Mucosa of stomach (tissue), 1 donor: ENCODE measurements around the gene OR2H2.
A peak's percentile ranks its signal among the peaks of the same experiment; 100 is the strongest.

ENCODE experiments used
- H3K27me3 ChIP-seq: one replicate; pipeline ENCODE4 v1.7.0; 2013; ENCODE audit warnings: mild to moderate bottlenecking, low read length; ENCODE audit not compliant: control insufficient read depth, insufficient read depth
- H3K36me3 ChIP-seq: one replicate; pipeline ENCODE4 v1.7.0; 2013; ENCODE audit warnings: low read length; ENCODE audit not compliant: control insufficient read depth, insufficient read depth
- H3K4me1 ChIP-seq: one replicate; pipeline ENCODE4 v1.7.0; 2013; ENCODE audit warnings: mild to moderate bottlenecking, low read length; ENCODE audit not compliant: control insufficient read depth, insufficient read depth
- H3K4me3 ChIP-seq: one replicate; pipeline ENCODE4 v1.7.0; 2013; ENCODE audit warnings: low read length
- H3K9ac ChIP-seq: one replicate; pipeline ENCODE4 v1.7.0; 2013; ENCODE audit warnings: mild to moderate bottlenecking, low read length, moderate library complexity
- H3K9me3 ChIP-seq: one replicate; pipeline ENCODE4 v1.7.0; 2013; ENCODE audit warnings: mild to moderate bottlenecking, low read length, moderate library complexity; ENCODE audit not compliant: control insufficient read depth
- donor health status: Pancreatic carcinoma.

OR2H2 gene

DNA sequence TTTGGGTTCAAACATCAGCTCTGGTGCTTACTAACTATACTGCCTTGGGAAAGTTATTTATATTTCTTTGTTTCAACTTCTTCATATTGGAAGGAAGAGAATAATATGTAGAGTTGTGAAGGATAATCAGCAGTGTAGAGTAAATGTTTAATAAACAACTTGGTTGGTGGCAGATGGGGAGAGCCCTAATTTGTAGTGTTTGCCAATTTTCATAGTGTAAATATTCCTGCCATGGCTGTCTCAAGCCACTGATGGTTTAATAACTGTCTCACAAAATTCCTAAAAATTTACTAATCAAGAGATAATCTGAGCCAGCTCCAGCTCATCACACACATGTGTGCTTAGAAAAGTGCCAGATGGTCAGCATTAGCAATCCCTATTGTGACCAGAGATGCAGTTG, at the start of gene OR2H2:
TSS of gene OR2H2 (plus strand) at position 301 of the 400 bp plus-strand sequence. CDS start 2,824 bp downstream, outside the sequence.
- no peaks in the 10 kb centered on the region for H3K9me3 ChIP-seq
- no peaks in the 10 kb centered on the region for H3K4me1 ChIP-seq
- H3K9ac ChIP-seq, result no peak within 1 kb of the TSS
- H3K36me3 ChIP-seq, result no peaks in the 10 kb centered on the region
- H3K4me3 ChIP-seq, result no peak within 1 kb of the TSS
- H3K27me3 ChIP-seq, result no peaks in the 10 kb centered on the region

DNA sequence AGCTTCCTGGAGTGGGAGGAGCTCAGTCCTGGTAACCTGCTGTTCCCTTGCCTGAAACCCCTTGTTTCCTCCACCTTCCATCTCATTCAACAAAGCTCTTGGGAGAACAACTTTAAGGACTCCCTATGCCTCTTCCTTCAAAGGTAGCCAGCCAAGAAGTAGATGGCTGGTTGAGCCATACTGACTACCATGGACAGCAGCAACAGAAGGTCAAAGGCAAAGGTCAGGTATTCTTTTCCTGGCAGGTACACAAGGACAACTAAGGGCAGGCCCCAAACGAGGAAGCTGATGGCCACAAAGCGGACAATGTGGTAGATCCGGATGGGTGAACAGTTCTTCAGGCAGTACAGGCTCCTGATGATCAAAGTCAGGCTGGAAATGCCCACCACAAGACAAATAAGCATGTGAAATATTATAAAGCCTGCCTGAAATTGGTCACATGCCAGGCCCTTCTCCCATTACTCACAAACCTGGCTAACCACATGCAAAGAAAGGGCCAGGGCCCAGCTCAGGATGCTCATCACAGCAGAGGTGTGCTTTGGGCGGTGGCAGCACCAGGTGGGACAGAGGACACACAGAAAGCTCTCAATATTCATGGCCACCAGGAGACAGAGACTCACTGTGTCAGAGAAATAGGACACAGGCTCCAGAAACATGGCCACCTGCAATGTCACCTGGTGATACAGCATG, 47.1 kb upstream of the OR2H2 start:
- Histone ChIP-seq H3K4me3 (no peak overlapping the region), H3K4me1 (no peaks in the 10 kb centered on the region), H3K9me3 (no peaks in the 10 kb centered on the region), H3K36me3 (no peaks in the 10 kb centered on the region), H3K9ac (no peak overlapping the region), H3K27me3 (peaks cover 5% of the 10 kb centered on the region)

DNA sequence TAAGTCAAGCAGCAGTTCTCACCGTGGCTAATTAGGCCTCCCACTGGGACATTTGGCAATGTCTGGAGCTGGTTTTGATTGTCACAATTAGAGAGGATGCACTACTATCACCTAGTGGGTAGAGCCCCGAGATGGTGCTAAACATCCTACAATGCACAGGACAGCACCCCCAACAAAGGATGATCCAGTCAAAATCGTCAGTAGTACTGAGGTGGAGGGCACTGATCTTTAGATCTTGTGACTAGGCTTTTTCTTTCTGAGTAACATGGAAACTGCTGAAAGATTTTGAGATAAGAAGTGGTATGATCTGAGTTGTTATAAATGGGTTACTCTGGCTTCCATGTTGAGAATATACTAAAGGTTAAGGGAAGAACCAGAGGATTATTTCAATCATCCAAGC, 37.3 kb upstream of the OR2H2 start:
- Histone ChIP-seq H3K9ac (no peak overlapping the region), H3K27me3 (peaks cover 6% of the 10 kb centered on the region), H3K9me3 (no peaks in the 10 kb centered on the region), H3K36me3 (no peaks in the 10 kb centered on the region), H3K4me3 (no peak overlapping the region), H3K4me1 (no peaks in the 10 kb centered on the region)

DNA sequence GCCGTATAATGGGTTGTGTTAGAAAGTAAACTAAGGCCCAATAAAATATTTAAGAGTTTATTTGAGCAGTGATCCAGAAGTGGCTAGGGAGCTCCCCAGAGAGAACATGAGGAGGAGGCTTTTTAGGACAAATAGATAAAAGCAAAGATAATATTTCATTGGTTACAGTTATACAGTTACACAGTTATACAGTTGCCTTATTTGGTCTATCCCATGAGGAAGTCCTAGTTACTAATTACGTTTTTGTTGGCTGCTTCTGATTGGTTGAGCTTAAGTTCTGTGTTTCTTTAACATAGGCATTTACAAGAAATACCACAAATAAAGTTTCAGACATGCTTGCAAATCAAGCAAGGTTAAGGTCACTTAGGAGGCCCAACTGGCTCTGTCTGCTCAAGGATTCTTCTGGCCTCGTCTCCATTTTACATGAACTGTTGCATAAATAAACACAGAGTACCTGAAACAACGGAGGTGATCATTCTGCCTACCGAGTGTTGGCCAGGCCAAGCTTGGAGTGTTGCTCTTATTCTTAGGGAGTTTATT, 32.3 kb upstream of the OR2H2 start:
- H3K9me3 ChIP-seq, result no peaks in the 10 kb centered on the region
- H3K36me3 ChIP-seq, result no peaks in the 10 kb centered on the region
- H3K4me3 ChIP-seq, result no peak overlapping the region
- H3K4me1 ChIP-seq, result peaks cover 12% of the 10 kb centered on the region
- peaks cover 24% of the 10 kb centered on the region for H3K27me3 ChIP-seq
- H3K9ac ChIP-seq, result no peak overlapping the region

DNA sequence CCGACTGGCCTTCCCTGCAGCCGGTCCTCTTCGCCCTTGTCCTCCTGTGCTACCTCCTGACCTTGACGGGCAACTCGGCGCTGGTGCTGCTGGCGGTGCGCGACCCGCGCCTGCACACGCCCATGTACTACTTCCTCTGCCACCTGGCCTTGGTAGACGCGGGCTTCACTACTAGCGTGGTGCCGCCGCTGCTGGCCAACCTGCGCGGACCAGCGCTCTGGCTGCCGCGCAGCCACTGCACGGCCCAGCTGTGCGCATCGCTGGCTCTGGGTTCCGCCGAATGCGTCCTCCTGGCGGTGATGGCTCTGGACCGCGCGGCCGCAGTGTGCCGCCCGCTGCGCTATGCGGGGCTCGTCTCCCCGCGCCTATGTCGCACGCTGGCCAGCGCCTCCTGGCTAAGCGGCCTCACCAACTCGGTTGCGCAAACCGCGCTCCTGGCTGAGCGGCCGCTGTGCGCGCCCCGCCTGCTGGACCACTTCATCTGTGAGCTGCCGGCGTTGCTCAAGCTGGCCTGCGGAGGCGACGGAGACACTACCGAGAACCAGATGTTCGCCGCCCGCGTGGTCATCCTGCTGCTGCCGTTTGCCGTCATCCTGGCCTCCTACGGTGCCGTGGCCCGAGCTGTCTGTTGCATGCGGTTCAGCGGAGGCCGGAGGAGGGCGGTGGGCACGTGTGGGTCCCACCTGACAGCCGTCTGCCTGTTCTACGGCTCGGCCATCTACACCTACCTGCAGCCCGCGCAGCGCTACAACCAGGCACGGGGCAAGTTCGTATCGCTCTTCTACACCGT, 31.5 kb upstream of the OR2H2 start:
- peaks cover 12% of the 10 kb centered on the region for H3K4me1 ChIP-seq
- no peaks in the 10 kb centered on the region for H3K36me3 ChIP-seq
- peaks cover 24% of the 10 kb centered on the region for H3K27me3 ChIP-seq
- no peaks in the 10 kb centered on the region for H3K9me3 ChIP-seq
- peak overlapping the region; percentile 15 for H3K4me3 ChIP-seq
- no peak overlapping the region for H3K9ac ChIP-seq

DNA sequence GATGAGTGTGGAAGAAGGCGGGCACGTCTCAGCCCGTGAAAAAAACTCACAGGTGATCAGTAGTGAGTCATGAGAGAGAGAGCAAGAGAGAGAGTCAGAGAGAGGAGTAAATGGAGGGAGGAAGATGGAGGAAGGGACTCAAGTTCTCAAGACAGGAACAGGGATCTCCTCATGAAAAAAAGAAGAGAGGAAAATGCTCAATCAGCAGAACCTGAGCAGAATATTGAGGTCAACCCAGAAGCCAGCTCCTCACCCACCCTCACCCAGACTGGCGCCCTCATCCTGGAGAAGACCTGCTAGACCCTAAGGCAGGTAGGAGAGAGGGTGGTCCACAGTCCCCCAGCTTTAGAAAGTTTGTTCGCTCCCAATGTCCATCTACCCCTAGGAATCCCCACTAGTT, 30.2 kb upstream of the OR2H2 start:
- no peaks in the 10 kb centered on the region for H3K36me3 ChIP-seq
- H3K27me3 ChIP-seq, result peaks cover 24% of the 10 kb centered on the region
- H3K4me1 ChIP-seq, result peaks cover 12% of the 10 kb centered on the region
- no peak overlapping the region for H3K4me3 ChIP-seq
- no peak overlapping the region for H3K9ac ChIP-seq
- no peaks in the 10 kb centered on the region for H3K9me3 ChIP-seq

GRCh38 chr6:29557320-29557719, 27.6 kb upstream of the OR2H2 start:
- Histone ChIP-seq H3K4me1 (peaks cover 12% of the 10 kb centered on the region), H3K36me3 (no peaks in the 10 kb centered on the region), H3K9ac (no peak overlapping the region), H3K27me3 (peaks cover 24% of the 10 kb centered on the region), H3K4me3 (no peak overlapping the region), H3K9me3 (no peaks in the 10 kb centered on the region)

DNA sequence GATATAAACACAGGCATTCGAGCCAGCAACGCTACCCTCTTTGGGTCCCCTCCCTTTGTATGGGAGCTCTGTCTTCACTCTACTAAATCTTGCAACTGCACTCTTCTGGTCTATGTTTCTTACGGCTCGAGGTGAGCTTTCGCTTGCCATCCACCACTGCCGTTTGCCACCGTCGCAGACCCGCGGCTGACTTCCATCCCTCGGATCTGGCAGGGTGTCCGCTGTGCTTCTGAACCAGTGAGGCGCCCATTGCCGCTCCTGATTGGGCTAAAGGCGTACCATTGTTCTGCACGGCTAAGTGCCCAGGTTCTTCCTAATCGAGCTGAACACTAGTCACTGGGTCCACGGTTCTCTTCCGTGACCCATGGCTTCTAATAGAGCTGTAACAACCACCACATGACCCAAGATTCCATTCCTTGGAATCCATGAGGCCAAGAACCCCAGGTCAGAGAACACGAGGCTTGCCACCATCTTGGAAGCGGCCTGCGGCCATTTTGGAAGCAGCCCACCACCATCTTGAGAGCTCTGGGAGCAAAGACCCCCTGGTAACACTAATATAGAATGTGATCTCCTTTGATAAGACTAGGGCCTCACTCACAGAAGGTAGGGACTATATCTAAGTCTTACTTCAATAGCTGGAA, 26.4 kb upstream of the OR2H2 start:
- Histone ChIP-seq H3K4me1 (peaks cover 5% of the 10 kb centered on the region), H3K9me3 (no peaks in the 10 kb centered on the region), H3K36me3 (no peaks in the 10 kb centered on the region), H3K4me3 (no peak overlapping the region), H3K9ac (no peak overlapping the region), H3K27me3 (peaks cover 16% of the 10 kb centered on the region)

DNA sequence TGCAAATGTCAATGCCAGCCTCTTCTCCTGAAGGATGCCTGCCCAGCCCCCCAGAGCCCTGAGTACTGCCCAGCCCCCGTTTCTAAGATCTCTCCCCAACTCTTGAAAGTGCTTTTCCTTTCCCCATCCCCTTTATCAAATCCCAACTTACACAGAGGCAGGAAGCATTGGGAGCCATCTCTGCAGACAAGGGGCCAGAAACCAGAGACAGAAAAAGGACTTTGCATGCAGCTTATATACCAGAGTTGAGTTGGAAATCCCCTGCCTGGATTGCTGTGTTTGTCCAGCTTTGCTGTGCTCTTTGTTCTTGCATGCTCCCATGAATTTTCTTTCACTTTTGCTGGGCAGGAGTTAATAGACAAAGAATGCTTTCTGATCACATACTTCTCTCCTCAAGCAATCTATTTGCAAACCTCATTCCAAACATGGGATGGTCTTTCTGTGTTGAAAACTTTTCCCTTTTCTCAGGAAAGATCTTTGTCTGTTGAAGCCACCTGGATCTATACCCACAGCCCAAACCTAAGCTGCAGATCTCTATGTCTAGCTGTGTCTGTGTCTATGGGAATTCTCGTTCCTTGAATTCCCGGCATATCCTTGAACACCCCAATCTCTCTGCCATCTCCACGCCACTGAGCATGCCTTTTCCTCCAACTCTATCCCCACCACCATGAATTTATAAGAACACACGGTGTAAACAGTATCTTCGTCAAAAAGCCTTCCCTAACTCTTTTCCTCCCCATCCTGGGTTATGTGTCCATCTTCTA, 25.2 kb upstream of the OR2H2 start, which contains the start of gene UBD:
TSS of gene UBD (minus strand) at position 209 of the 764 bp plus-strand sequence. CDS start at position 178, 31 bp downstream.
- Histone ChIP-seq H3K4me3 (no peak within 1 kb of the TSS), H3K36me3 (no peaks in the 10 kb centered on the region), H3K27me3 (peaks cover 7% of the 10 kb centered on the region), H3K9me3 (no peaks in the 10 kb centered on the region), H3K4me1 (no peaks in the 10 kb centered on the region), H3K9ac (no peak within 1 kb of the TSS)

DNA sequence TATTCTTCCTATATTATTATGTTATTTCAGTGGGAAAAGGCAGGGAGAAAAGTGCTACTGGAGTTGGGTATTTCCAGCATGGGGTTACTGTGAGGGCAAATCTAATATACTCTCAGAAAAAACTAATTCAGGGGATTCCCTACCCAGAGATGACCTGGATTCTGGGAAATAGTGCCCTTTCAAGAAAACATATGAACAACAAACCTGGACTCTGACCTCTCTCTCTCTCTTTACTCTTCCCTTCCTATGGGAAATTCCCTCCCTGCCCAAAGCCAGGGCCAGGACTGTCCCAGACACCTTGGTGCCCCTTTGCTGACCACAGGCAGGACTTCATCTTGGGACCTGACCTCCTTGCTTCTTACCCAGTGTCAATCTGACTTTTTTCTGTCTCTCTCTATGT, 23.8 kb upstream of the OR2H2 start:
- Histone ChIP-seq H3K27me3 (no peaks in the 10 kb centered on the region), H3K36me3 (no peaks in the 10 kb centered on the region), H3K9me3 (no peaks in the 10 kb centered on the region), H3K9ac (no peak overlapping the region), H3K4me1 (no peaks in the 10 kb centered on the region), H3K4me3 (no peak overlapping the region)

DNA sequence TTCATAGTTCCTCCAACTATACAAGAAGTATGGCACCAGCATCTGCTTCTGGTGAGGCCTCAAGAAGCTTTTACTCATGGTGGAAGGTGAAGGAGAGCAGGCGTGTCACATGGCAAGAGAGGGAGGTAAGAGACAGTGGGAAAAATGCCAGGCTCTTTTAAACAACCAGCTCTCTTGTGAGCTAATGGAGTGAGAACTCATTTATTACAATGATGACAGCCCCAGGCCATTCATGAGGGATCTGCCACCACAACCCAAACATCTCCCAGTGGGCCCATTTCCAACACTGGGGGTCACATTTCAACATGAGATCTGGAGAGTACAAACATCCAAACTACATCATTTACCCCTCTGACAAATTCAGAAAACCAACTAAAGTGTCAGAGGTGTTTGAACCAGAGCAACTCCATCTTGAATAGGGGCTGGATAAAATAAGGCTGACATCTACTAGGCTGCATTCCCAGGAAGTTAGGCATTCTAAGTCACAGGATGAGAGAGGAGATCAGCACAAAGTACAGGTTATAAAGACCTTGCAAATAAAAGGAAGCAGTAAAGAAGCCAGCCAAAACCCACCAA, 23.2 kb upstream of the OR2H2 start:
- no peak overlapping the region for H3K4me3 ChIP-seq
- no peaks in the 10 kb centered on the region for H3K36me3 ChIP-seq
- H3K4me1 ChIP-seq, result no peaks in the 10 kb centered on the region
- H3K9me3 ChIP-seq, result no peaks in the 10 kb centered on the region
- no peaks in the 10 kb centered on the region for H3K27me3 ChIP-seq
- no peak overlapping the region for H3K9ac ChIP-seq
